ENCODE data around the gene NOSIP.

The NOSIP gene

DNA sequence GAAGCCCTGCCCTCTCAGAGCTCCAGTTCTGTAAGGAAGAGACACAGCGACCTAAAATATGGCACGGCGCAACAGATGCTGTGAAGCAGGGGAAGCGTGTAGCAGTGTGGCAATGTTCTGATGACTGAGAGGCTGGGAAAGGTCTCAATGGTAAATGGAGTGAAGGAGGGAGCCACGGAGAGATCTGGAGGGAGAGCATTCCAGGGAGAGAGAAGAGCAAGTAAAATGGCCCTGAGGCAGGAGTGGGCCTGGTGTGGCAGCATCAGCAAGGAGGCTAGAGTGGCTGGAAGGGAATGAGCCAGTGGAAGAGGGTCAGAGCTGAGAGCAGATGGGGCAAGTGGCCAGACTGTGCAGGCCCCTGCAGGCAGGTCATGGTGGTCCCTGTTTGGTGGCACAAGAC is 36.2 kb downstream of the NOSIP start:
- DNase-seq (ENCODE audit: low read depth) = no peak

DNA sequence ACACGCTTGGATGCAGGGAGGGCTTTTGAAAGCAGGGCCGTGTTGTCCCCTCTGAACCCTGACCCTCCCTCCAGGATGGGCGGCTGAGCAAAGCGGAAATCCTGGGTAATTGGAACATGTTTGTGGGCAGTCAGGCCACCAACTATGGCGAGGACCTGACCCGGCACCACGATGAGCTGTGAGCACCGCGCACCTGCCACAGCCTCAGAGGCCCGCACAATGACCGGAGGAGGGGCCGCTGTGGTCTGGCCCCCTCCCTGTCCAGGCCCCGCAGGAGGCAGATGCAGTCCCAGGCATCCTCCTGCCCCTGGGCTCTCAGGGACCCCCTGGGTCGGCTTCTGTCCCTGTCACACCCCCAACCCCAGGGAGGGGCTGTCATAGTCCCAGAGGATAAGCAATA is 37.3 kb downstream of the NOSIP start:
- DNase-seq (ENCODE audit: low read depth) = no peak

DNA sequence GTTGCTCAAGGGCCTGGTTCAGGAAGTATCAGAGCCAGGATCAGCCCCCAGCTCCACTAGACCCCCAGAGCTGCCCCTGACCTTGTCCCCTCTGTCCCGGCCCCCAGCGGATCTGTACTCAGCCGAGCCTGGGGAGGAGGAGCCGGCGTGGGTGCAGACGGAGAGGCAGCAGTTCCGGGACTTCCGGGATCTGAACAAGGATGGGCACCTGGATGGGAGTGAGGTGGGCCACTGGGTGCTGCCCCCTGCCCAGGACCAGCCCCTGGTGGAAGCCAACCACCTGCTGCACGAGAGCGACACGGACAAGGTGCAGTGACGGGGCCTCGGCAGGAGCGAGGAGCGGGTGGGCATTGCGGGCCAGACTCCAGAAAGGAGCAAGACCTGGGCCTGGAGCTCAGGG is 37.9 kb downstream of the NOSIP start:
- no peak for DNase-seq (ENCODE audit: low read depth)

DNA sequence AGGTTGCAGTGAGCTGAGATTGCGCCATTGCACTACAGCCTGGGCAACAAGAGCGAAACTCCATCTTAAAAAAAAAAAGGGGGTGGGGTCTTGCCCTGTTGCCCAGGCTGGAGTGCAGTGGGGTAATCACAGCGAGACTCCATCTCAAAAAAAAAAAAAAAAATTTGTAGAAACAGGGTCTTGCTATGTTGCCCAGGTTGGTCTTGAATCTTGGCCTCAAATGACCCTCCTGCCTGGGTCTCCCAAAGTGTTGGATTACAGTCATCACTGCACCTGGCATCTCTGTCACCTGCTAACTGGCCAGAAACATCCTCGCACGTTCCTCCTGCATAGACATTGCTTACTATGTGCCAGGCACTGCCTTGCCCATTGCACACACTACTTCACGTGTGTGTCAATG is 38.4 kb downstream of the NOSIP start:
- no peak for DNase-seq (ENCODE audit: low read depth)

DNA sequence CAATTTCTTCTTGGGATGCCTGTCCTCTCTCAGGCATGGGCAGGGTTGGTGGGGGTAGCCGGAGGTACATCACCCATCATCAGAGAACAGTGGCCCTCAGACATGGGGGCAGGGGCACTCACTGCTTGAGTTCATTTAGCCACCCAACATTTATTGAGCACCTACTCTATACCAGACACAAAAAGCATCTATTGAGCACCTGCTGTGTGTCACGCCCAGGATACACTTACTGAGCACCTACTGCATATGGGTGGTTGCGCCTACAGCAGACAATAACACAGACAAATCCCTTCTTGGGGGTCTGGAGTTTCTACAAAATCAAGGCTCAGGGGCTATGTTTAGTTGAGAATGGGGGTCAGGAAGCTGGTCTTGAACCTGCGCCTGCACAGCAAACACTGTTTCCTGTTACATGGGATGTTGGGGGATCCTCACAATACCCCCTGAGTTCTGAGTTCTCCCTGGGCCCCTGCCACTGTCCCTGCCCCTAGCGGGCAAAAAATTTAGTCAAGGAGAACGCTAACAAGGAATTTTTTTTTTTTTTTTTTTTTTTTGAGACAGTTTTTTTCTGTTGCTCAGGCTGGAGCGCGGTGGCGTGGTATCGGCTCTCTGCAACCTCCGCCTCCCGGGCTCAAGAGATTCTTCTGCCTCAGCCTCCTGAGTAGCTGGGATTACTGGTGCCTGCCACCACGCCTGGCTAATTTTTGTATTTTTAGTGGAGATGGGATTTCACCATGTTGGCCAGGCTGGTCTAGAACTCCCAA is 41.0 kb downstream of the NOSIP start:
- no peak for DNase-seq (ENCODE audit: low read depth)

DNA sequence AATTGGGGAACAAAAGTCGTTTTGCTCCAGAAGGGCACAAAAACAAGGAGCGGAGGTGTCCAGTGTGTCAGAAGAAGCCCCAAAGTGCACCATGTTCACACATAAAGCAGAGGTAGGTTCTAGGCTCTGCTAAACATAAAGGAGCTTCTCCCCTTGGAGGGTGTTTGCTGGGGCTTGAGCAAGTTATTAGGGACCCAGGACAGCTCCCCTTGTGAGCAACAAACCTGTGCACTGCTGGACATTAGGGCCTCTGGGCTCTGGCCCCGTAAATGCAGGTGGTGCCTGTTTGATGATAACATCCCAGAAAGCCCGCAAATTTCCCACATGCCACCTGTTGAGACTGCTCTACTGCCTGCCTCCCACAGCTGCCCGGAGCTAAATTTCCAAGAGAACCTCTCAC is 41.7 kb downstream of the NOSIP start:
- DNase-seq (ENCODE audit: low read depth) = no peak

DNA sequence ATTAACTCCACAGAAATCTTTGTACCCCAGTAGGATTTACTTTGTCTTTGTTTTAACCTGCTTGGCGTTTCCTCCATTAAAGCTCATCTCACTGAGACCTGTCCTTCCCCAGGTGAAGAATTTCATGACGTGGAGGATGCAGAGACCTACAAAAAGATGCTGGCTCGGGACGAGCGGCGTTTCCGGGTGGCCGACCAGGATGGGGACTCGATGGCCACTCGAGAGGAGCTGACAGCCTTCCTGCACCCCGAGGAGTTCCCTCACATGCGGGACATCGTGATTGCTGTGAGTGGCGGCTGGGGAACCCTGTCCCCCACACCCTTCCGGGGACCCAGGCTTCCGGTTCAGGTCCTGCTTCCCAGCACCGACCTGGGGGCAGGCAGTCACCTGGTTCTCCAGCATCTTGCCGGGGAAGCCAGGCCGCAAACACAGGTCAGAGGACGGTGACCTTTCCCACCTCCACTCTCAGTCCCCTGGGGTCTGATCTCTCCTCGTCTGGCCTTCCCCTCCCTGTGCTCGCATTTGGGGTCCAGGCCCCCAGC is 43.4 kb downstream of the NOSIP start:
- no peak for DNase-seq (ENCODE audit: low read depth)

DNA sequence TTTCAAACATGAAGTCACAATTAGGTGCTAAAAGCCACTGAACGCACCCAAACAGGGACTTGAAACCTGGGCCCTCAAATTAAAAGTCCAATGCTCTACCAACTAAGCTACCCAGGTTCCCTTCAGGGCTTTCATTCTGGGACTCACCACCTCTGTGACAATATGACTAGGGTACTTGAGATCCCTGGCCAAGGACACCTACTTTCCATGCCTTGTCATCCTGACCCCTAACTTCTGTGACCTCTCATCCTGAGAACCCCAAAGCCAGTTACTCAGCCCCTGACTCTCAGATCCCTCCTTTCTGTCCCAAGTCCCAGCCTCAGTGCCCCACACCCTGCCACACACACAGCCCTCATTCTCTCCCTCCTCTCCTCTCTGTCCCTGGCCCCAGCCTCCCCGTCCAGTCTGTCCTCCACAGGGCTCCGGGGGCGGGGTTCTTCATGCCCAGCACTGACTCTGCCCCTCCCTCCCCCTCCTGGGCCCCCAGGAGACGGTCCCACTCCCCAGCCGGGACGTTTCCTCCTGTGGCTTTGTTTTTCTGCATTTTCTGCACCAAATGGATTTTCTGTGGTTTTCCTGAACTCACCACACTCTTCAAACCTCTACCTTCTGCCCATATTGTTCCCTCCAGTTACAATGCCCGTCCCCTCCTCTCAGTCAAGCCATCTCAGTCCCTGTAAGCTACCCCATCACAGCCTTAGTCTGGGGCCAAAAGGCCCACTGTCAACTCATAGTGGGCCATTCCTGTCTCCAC is 45.5 kb downstream of the NOSIP start:
- no peak for DNase-seq (ENCODE audit: low read depth)

DNA sequence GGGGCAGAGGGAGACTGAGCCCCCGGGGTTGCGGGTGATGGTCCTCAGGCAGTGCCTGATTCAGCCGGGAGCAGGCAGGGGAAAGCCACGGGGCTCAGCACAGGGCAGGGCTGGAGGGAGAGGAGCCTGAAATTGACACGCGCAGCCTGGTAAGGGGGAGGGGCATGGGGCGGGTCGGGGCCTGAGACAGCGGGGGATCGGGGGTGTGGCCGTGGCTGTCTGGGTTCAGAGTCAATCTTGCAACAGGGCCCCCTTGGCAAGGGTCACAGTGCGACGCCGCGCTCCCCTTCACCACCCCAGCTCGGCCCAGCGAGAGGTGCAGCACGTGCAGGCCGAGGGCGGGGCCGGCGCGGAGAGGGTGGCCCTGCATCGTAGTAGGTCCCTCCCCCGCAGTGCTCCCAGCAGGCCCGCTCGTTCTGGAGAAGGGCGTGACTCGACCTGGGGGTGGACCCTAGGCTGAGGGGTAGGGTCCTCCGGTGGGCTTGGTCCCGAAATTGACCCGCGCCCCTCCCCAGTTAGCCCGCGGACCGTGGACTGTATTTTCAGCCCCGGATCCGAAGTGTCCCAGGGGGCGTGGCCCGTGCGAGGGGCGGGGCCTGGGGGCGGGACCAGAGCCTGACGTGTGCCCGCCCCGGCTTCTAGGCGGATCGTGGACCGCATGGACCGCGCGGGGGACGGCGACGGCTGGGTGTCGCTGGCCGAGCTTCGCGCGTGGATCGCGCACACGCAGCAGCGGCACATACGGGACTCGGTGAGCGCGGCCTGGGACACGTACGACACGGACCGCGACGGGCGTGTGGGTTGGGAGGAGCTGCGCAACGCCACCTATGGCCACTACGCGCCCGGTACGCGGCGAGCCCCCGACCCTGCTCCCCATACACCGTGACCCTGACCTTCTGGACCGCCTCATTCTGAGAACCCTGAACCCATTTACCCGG is 46.5 kb downstream of the NOSIP start:
- DNase-seq (ENCODE audit: low read depth) = peak; percentile 49

DNA sequence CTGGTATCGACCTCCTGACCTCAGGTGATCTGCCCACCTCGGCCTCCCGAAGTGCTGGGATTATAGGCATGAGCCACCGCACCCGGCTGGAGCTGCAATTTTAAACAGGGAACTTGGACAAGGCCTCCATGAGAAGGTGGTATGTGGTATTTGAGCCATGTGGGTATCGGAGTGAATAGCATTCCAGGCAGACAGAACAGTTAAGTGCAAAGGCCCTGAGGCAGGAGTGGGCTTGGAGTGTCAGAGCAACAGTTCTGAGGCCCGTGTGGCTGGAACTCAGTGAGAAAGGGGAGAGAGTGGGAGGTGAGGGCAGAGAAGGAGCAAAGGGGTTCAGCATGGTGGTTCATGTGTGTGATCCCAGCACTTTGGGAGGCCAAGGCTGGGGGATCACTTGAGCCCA is 49.6 kb downstream of the NOSIP start:
- no peak for DNase-seq (ENCODE audit: low read depth)

DNA sequence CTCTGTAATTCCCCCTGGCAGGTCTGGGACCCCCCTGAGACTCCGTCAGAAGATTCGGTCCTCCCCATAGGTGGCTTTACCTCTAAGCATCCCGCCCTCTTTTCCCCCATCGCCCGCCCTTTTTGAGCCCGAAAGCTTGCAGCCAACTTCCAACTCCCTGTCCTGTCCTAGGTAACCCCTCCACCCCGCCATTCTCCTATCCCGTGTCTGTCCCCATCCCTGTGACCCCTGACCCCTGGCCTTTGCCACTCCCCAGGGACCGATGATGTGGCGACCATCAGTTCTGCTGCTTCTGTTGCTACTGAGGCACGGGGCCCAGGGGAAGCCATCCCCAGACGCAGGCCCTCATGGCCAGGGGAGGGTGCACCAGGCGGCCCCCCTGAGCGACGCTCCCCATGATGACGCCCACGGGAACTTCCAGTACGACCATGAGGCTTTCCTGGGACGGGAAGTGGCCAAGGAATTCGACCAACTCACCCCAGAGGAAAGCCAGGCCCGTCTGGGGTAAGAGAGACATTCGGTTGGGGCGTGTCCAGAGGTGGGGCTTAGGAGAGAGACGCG is 52.1 kb downstream of the NOSIP start:
- DNase-seq (ENCODE audit: low read depth) = peak; percentile 75

DNA sequence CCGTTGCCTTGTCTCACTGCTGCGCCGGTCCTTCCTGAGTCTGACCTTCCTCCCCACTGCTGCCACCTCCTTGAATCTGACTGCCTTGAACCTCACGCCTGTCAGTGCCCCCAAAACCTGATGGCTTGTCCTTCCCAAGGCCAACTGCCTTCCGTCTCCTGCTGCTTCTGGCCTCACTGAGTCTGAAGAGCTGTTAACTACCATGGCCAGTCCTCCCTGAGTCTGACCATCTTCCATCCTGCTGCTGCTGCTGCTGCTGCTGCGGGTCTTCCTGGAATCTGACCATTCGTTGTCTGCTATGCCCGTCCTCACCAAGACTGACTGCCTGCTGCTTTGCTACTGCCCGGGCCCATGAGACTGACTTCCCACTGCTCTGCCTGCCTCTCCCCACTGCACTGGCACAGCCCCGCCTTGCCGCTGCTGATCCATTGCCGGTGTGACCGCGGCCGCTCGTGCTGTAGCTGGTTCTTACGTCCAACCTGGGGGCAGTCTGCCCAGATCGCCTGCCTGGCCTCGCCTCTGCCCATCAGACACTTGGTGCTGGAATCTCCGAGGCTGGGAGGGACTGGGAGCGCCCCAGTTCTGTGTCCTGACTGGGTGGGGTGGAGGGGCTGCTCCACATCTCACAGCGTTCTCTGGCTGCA is 55.4 kb downstream of the NOSIP start:
- DNase-seq (ENCODE audit: low read depth) = no peak

DNA sequence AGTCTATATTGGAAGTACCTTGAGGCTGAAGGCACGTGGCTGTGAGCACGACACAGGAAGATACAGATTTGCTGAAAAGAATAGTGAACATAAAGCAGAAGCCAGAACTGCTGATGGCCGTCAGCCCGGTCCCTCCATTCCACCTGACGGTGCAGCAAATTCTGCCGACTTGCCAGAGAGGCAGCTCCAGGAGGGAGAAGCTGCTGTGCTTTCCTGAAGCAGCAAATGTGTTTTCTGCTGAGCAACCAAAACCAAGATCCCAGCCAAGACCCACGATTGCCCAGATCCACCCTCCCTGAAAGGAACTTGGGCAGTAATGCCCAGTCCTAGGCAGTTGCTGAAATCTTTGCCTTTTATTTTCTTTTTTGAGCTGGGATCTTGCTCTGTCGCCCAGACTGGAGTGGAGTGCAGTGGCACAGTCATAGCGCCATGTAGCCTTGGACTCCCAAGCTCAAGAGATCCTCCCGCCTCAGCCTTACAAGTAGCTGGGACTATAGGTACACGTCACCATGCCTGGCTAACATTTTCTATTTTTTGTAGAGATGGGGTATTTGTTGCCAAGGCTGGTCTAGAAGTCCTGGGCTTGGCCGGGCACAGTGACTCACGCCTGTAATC is 59.5 kb downstream of the NOSIP start:
- DNase-seq (ENCODE audit: low read depth) = no peak

DNA sequence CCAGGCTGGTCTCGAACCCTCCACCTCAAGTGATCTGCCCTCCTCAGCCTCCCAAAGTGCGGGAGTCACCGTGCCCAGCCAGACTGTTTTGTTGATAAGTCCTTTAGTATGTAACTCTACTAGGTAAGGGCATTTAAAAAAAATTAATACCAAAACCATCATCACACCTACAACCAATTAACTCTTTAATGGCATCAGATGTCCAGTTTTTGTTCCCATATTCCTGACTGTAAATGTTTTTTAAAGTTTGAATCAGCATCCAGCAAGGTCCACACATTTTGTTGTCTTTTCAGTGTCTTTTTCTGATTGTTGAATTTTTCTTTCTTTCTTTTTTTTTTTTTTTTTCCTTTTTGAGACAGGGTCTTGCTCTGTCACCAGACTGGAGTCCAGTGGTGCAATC is 62.3 kb downstream of the NOSIP start:
- DNase-seq (ENCODE audit: low read depth) = no peak

DNA sequence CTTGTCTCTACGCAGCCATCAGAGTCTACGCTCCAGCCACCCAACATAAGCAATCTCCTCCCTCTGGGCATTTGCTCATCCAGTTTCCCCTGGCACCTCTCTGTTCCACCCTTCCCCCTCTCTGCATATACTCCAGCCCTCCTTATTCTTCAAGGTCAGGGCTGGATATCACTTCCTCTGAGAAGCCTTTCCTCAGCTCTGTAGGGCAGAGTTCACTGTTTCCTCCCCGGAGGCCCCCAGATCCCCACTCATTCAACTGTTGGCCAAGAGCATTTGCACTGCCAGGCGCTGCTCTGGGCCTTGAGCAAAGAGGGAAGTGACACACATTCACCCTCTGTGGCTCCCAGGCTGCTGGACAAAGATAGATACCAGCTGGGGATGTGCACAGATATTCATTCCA is 64.6 kb downstream of the NOSIP start:
- DNase-seq (ENCODE audit: low read depth) = peak; percentile 69

DNA sequence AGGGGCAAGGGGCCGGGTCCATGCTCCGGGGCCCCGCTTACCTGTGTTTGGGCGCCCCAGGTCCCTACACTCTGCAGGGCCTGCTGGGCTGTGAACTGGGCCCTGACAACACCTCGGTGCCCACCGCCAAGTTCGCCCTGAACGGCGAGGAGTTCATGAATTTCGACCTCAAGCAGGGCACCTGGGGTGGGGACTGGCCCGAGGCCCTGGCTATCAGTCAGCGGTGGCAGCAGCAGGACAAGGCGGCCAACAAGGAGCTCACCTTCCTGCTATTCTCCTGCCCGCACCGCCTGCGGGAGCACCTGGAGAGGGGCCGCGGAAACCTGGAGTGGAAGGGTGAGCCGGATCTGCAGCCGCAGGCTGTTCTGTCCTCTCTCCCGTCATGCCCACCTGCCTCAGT is 66.2 kb downstream of the NOSIP start:
- DNase-seq (ENCODE audit: low read depth) = no peak

DNA sequence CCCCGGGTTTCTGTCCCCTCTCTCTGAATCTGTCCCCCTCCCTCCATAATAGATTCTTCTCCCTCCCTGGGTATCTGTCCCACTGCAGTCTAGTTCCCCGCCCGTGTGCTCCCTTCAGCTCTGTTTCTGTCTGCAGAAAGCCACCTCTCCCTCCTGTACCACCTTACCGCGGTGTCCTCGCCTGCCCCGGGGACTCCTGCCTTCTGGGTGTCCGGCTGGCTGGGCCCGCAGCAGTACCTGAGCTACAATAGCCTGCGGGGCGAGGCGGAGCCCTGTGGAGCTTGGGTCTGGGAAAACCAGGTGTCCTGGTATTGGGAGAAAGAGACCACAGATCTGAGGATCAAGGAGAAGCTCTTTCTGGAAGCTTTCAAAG is 66.6 kb downstream of the NOSIP start:
- DNase-seq (ENCODE audit: low read depth) = no peak

DNA sequence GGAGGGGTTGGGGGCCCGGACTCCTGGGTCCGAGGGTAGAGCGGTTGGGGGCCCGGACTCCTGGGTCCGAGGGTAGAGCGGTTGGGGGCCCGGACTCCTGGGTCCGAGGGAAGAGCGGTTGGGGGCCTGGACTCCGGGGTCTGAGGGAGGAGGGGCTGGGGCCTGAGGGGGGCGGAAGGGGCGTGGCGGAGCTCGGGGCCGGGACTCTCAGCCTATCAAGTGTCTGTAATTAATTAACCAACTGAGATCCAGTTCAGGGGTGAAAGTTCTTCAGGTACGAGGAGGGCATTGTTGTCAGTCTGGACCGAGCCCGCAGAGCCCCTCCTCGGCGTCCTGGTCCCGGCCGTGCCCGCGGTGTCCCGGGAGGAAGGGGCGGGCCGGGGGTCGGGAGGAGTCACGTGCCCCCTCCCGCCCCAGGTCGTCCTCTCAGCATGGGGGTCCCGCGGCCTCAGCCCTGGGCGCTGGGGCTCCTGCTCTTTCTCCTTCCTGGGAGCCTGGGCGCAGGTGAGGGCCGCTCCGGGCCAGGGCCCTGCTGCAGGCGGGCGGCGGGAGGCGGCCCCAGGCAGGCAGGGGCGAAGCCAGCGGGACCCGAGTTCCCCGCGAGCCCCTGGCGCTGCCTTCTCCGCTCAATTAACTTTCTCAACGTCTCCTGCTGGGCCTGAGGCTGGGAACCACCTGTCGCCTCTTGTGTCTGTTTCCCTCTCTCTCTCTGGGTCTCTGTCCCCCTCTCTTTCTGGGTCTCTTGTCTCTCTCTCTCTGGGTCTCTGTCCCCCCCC is 67.2 kb downstream of the NOSIP start:
- DNase-seq (ENCODE audit: low read depth) = no peak

DNA sequence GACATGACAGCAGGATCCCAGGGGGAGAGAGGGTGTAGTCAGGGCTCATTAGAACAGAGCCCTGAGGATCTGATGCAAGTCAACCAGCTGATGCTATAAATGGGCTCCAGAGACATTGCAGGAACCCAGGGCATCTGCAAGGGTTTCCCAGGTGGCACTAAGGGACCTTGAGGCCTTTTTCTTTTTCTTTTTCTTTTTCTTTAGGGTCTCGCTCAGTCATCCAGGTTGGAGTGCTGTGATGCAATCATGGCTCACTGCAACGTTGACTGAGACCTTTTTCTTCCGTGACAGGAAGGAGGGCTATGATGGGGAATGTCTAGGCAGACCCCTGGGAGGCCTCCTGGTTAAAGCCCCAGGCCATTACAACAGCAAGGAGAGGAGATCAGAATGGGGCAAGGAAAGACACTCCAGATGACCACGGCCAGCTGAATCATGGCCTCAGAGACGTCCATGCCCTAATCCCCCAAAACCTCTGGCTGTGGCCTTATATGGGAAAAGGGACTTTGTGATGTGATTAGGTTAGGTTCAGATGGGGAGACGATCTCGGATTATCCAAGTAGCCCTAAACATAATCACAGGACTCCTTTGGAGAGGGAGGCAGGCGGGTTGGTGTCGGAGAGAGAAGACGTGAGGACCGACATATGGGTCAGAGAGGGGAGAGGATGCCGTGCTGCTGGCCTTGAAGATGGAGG is 72.4 kb downstream of the NOSIP start:
- no peak for DNase-seq (ENCODE audit: low read depth)

Data from fibroblast of gingiva (primary cell).